SK-N-SH treated with all-trans-retinoic acid at 6 μM for 48 hours (cell line): Measurements from ENCODE around the gene HACL1.
"Not testable (repeated sequence)": the region's sequence is repeated elsewhere in the genome, so short reads cannot be mapped to it uniquely, and the experiment has no call there.

Source experiments
- ATAC-seq: fragments of 200-7000 bp; cut with Tn5 transposase; 3 replicates; pipeline ENCODE4 v1.9.1; 2020; ENCODE audit warnings: mild to moderate bottlenecking, moderate library complexity
- ARNTL ChIP-seq: fragments of 450-650 bp; formaldehyde crosslinking; IDR thresholded peaks from 2 replicates; pipeline ENCODE4 v1.5.0; 2020; ENCODE audit warnings: low read depth, mild to moderate bottlenecking, moderate library complexity, borderline replicate concordance
- BACH2 ChIP-seq: fragments of 250-450 bp; sonication (Bioruptor Pico); IDR thresholded peaks from 2 replicates; pipeline ENCODE4 v1.9.0; 2021; ENCODE audit warnings: mild to moderate bottlenecking, borderline replicate concordance
- CSDC2 ChIP-seq: fragments of 250-450 bp; sonication (Bioruptor Pico); IDR thresholded peaks from 2 replicates; pipeline ENCODE4 v1.5.0; 2020; ENCODE audit warnings: mild to moderate bottlenecking, moderate library complexity
- ESRRG ChIP-seq: fragments of 250-450 bp; sonication (Bioruptor Pico); IDR thresholded peaks from 2 replicates; pipeline ENCODE4 v1.6.1; 2021; ENCODE audit warnings: mild to moderate bottlenecking
- GLIS3 ChIP-seq: fragments of 250-450 bp; sonication (Bioruptor Pico); IDR thresholded peaks from 2 replicates; pipeline ENCODE4 v1.5.0; 2020; ENCODE audit warnings: mild to moderate bottlenecking, moderate library complexity
- OSR1 ChIP-seq: fragments of 250-450 bp; sonication (Bioruptor Pico); IDR thresholded peaks from 2 replicates; pipeline ENCODE4 v1.8.0; 2022; ENCODE audit warnings: moderate library complexity, mild to moderate bottlenecking, inconsistent platforms
- PPARA ChIP-seq: fragments of 250-450 bp; sonication (Bioruptor Pico); IDR thresholded peaks from 2 replicates; pipeline ENCODE4 v1.5.0; 2020; ENCODE audit warnings: mild to moderate bottlenecking, borderline replicate concordance
- RARB ChIP-seq: fragments of 250-450 bp; sonication (Bioruptor Pico); IDR thresholded peaks from 2 replicates; pipeline ENCODE4 v1.8.0; 2021; ENCODE audit warnings: mild to moderate bottlenecking, moderate library complexity
- SNAI2 ChIP-seq: fragments of 250-450 bp; sonication (Bioruptor Pico); IDR thresholded peaks from 2 replicates; pipeline ENCODE4 v1.5.0; 2020; ENCODE audit warnings: mild to moderate bottlenecking, moderate library complexity
- TCF4 ChIP-seq: fragments of 250-450 bp; sonication (Bioruptor Pico); IDR thresholded peaks from 2 replicates; pipeline ENCODE4 v1.8.0; 2021; ENCODE audit warnings: mild to moderate bottlenecking, moderate library complexity, borderline replicate concordance
- ZC3H10 ChIP-seq: fragments of 250-450 bp; sonication (Bioruptor Pico); IDR thresholded peaks from 2 replicates; pipeline ENCODE4 v1.5.1; 2021; ENCODE audit warnings: mild to moderate bottlenecking, moderate library complexity
- ZFP3 ChIP-seq: fragments of 250-450 bp; sonication (Bioruptor Pico); IDR thresholded peaks from 2 replicates; pipeline ENCODE4 v1.5.0; 2020; ENCODE audit warnings: mild to moderate bottlenecking, moderate library complexity
- ZFP30 ChIP-seq: fragments of 450-650 bp; formaldehyde crosslinking; IDR thresholded peaks from 2 replicates; pipeline ENCODE4 v1.5.0; 2022; ENCODE audit warnings: mild to moderate bottlenecking, moderate library complexity
- ZNF565 ChIP-seq: fragments of 450-650 bp; formaldehyde crosslinking; conservative IDR thresholded peaks from 2 replicates; pipeline ENCODE4 v1.5.0; 2020; ENCODE audit warnings: low read depth, mild to moderate bottlenecking, moderate library complexity
- ZNF70 ChIP-seq: fragments of 450-650 bp; formaldehyde crosslinking; IDR thresholded peaks from 2 replicates; pipeline ENCODE4 v1.5.0; 2020; ENCODE audit warnings: mild to moderate bottlenecking, moderate library complexity
- ZNF8 ChIP-seq: fragments of 450-650 bp; formaldehyde crosslinking; IDR thresholded peaks from 2 replicates; pipeline ENCODE4 v1.5.0; 2020; ENCODE audit warnings: mild to moderate bottlenecking, moderate library complexity
- TF ChIP-seq, protein P1 (sequence below): fragments of 250-450 bp; sonication (Bioruptor Pico); IDR thresholded peaks from 2 replicates; pipeline ENCODE4 v1.5.1; 2021; ENCODE audit warnings: mild to moderate bottlenecking, moderate library complexity
- TF ChIP-seq, protein P2 (sequence below): fragments of 250-450 bp; sonication (Bioruptor Pico); IDR thresholded peaks from 2 replicates; pipeline ENCODE4 v1.8.0; 2020; ENCODE audit warnings: mild to moderate bottlenecking, moderate library complexity, borderline replicate concordance
- TF ChIP-seq, protein P3 (sequence below): fragments of 250-450 bp; sonication (Bioruptor Pico); IDR thresholded peaks from 2 replicates; pipeline ENCODE4 v1.5.1; 2020; ENCODE audit warnings: low read depth, mild to moderate bottlenecking, moderate library complexity
- TF ChIP-seq, protein P4 (sequence below): fragments of 250-450 bp; sonication (Bioruptor Pico); IDR thresholded peaks from 2 replicates; pipeline ENCODE4 v1.8.0; 2021; ENCODE audit warnings: low read depth, mild to moderate bottlenecking, moderate library complexity, borderline replicate concordance
- TF ChIP-seq, protein P5 (sequence below): fragments of 250-450 bp; sonication (Bioruptor Pico); IDR thresholded peaks from 2 replicates; pipeline ENCODE4 v1.5.0; 2020; ENCODE audit warnings: mild to moderate bottlenecking, moderate library complexity

HACL1 gene

DNA sequence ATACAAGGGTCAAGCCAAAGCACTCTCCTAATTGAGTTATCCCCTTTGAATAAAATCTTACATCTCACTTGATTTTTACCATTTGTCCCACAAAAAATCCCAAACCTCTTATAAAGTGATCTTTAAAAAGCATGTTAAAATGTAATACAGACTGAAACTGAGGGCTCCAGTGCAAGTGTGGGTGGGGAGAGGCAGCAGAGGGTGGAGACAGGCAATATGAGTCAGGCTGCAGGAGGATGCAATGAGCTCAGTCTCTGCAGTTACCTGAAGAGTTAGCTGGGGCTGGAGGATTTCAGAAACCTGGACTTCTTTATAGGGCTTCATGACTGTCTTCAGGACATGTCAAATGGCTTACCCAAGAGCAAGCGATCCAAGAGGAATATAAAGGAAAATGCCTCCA lies 65.6 kb downstream of the HACL1 start:
- ATAC-seq, result no peak

DNA sequence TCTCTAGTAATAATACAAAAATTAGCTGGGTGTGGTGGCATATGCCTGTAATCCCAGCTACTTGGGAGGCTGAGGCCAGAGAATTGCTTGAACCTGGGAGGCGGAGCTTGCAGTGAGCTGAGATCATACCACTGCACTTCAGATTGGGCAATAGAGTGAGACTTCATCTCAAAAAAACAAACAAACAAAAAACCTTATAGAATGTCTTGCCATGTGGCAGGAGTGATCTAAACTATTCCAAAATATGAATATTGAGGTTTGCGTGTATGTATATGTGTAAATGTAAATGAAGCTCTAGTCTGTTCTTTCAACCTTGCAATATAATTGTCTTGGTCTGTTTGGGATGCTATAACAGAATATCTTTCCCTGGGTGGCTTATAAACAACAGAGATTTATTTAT lies 68.8 kb downstream of the HACL1 start:
- ATAC-seq, result not testable (repeated sequence)

More for the DNA sequence above, 65.6 kb downstream of the HACL1 start:
- TF ChIP-seq ZNF70 (CRISPR knock-in tag) (no peak), SNAI2 (CRISPR knock-in tag) (no peak), ZNF565 (CRISPR knock-in tag) (no peak), ESRRG (CRISPR knock-in tag) (no peak), ZFP3 (CRISPR knock-in tag) (no peak), CSDC2 (no peak), RARB (CRISPR knock-in tag) (no peak)
- TF ChIP-seq, protein P1, sequence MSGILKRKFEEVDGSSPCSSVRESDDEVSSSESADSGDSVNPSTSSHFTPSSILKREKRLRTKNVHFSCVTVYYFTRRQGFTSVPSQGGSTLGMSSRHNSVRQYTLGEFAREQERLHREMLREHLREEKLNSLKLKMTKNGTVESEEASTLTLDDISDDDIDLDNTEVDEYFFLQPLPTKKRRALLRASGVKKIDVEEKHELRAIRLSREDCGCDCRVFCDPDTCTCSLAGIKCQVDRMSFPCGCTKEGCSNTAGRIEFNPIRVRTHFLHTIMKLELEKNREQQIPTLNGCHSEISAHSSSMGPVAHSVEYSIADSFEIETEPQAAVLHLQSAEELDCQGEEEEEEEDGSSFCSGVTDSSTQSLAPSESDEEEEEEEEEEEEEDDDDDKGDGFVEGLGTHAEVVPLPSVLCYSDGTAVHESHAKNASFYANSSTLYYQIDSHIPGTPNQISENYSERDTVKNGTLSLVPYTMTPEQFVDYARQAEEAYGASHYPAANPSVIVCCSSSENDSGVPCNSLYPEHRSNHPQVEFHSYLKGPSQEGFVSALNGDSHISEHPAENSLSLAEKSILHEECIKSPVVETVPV (CRISPR knock-in tag), result no peak
- TF ChIP-seq, protein P2, sequence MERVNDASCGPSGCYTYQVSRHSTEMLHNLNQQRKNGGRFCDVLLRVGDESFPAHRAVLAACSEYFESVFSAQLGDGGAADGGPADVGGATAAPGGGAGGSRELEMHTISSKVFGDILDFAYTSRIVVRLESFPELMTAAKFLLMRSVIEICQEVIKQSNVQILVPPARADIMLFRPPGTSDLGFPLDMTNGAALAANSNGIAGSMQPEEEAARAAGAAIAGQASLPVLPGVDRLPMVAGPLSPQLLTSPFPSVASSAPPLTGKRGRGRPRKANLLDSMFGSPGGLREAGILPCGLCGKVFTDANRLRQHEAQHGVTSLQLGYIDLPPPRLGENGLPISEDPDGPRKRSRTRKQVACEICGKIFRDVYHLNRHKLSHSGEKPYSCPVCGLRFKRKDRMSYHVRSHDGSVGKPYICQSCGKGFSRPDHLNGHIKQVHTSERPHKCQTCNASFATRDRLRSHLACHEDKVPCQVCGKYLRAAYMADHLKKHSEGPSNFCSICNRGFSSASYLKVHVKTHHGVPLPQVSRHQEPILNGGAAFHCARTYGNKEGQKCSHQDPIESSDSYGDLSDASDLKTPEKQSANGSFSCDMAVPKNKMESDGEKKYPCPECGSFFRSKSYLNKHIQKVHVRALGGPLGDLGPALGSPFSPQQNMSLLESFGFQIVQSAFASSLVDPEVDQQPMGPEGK (CRISPR knock-in tag), result no peak
- TF ChIP-seq, all 23 proteins: peak for 0

DNA sequence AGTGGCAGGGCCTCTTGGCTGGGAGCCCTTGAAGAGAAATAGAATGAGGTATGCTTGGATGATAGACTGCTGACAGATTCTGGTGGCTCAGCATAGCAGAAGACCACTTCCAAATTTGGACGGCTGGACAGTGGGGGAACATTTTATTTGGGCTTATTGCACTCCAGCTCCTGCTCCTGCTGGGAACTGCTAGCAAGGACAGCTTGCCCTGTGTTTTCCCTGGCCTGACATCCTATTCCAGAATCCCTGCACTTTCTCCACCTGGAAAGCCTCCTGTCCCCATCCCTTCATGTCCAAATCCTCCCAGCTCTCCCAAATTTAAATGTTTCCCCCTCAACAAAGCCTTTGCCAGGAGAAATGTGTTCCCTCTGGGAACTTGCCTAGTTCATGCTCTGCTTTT lies 70.0 kb downstream of the HACL1 start:
- no peak for ATAC-seq
- TF ChIP-seq, protein P3, sequence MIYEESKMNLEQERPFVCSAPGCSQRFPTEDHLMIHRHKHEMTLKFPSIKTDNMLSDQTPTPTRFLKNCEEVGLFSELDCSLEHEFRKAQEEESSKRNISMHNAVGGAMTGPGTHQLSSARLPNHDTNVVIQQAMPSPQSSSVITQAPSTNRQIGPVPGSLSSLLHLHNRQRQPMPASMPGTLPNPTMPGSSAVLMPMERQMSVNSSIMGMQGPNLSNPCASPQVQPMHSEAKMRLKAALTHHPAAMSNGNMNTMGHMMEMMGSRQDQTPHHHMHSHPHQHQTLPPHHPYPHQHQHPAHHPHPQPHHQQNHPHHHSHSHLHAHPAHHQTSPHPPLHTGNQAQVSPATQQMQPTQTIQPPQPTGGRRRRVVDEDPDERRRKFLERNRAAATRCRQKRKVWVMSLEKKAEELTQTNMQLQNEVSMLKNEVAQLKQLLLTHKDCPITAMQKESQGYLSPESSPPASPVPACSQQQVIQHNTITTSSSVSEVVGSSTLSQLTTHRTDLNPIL (CRISPR knock-in tag), result no peak
- TF ChIP-seq ARNTL (CRISPR knock-in tag), result no peak
- TF ChIP-seq, protein P4, sequence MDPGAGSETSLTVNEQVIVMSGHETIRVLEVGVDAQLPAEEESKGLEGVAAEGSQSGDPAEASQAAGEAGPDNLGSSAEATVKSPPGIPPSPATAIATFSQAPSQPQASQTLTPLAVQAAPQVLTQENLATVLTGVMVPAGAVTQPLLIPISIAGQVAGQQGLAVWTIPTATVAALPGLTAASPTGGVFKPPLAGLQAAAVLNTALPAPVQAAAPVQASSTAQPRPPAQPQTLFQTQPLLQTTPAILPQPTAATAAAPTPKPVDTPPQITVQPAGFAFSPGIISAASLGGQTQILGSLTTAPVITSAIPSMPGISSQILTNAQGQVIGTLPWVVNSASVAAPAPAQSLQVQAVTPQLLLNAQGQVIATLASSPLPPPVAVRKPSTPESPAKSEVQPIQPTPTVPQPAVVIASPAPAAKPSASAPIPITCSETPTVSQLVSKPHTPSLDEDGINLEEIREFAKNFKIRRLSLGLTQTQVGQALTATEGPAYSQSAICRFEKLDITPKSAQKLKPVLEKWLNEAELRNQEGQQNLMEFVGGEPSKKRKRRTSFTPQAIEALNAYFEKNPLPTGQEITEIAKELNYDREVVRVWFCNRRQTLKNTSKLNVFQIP, result no peak

DNA sequence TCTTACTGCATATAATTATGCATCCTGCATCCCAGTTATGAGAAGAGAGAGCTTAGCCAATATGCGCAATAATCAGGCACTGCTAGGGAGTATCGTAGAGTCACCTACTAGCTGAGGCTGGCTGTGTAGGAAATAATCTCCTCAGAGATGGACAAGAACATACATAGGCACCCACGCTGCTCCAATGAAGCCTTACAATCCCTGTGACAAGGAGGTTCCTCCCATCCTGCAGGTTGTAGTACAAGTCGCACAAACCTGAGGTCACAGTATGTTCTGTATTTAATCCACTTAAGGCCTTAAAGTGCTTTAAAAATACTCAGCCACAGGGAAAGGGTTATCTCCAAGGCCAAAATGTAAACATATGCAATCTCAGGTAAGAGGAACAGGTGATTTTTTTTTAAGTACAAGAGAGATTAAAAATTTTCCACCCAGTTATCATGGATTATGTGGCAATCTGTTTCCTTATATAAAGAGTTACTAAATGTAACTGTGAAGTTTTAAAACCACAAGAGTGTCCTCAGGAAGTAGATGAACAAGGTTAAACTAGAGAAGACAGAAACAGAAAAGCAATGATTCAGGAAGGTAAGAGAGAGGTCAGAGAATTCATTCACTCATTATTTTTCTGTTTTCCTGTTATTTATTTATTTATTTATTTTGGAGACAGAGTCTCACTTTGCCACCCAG lies 72.4 kb downstream of the HACL1 start:
- TF ChIP-seq BACH2 (CRISPR knock-in tag) (no peak), OSR1 (no peak)
- TF ChIP-seq, all 23 proteins: peak for 0
- no peak for ATAC-seq

DNA sequence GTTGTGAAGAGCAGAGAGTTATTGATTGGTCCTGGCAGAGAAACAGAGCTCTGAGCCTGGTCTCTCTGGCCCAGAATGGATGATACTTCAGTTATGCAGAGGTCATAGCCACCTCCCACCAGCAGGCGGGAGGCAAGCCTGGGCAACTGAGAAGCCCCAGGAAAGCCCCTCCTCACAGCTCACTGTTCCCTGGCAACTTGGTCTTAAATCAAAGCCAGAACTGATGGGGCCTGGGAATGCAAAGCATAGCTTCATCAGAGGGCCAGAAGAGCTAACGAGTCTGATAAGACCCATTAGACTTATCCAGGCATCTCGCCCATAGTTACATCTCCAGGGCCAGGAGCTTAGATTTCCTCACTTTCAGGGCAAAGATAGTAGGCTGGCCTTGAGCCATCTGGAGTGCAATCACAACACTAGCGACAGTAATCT lies 74.3 kb downstream of the HACL1 start:
- peak; percentile 92 for ATAC-seq
- no peak for TF ChIP-seq RARB (CRISPR knock-in tag)
- peak; percentile 49; the same call in 1 of the 2 replicates for TF ChIP-seq ZFP3 (CRISPR knock-in tag)
- TF ChIP-seq ZFP30, result no peak
- TF ChIP-seq BACH2 (CRISPR knock-in tag), result 0 out of 2 replicates have a peak, but pooled peaks have one; percentile 32
- TF ChIP-seq ZNF70 (CRISPR knock-in tag), result no peak
- TF ChIP-seq TCF4 (CRISPR knock-in tag), result peak; percentile 97
- TF ChIP-seq ZNF8 (CRISPR knock-in tag), result no peak
- TF ChIP-seq ZC3H10 (CRISPR knock-in tag), result no peak
- TF ChIP-seq, protein P1 (CRISPR knock-in tag), result peak; percentile 72
- TF ChIP-seq ZNF565 (CRISPR knock-in tag), result no peak
- TF ChIP-seq, protein P2 (CRISPR knock-in tag), result no peak
- TF ChIP-seq ARNTL (CRISPR knock-in tag), result no peak
- peak; percentile 85; the same call in 1 of the 2 replicates for TF ChIP-seq ESRRG (CRISPR knock-in tag)
- TF ChIP-seq GLIS3 (CRISPR knock-in tag), result peak; percentile 80; the same call in 1 of the 2 replicates
- TF ChIP-seq PPARA, result no peak
- 0 out of 2 replicates have a peak, but pooled peaks have one; percentile 20 for TF ChIP-seq CSDC2
- TF ChIP-seq, protein P5, sequence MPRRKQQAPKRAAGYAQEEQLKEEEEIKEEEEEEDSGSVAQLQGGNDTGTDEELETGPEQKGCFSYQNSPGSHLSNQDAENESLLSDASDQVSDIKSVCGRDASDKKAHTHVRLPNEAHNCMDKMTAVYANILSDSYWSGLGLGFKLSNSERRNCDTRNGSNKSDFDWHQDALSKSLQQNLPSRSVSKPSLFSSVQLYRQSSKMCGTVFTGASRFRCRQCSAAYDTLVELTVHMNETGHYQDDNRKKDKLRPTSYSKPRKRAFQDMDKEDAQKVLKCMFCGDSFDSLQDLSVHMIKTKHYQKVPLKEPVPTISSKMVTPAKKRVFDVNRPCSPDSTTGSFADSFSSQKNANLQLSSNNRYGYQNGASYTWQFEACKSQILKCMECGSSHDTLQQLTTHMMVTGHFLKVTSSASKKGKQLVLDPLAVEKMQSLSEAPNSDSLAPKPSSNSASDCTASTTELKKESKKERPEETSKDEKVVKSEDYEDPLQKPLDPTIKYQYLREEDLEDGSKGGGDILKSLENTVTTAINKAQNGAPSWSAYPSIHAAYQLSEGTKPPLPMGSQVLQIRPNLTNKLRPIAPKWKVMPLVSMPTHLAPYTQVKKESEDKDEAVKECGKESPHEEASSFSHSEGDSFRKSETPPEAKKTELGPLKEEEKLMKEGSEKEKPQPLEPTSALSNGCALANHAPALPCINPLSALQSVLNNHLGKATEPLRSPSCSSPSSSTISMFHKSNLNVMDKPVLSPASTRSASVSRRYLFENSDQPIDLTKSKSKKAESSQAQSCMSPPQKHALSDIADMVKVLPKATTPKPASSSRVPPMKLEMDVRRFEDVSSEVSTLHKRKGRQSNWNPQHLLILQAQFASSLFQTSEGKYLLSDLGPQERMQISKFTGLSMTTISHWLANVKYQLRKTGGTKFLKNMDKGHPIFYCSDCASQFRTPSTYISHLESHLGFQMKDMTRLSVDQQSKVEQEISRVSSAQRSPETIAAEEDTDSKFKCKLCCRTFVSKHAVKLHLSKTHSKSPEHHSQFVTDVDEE (CRISPR knock-in tag), result peak; percentile 97
